ENCODE measurements around the gene SOX8.

GRCh38 chr16:974611-975261 lies 6.8 kb upstream of the SOX8 start:
- TF ChIP-seq CTCF (conservative IDR thresholded peaks at IDR 0.05 in 1 of 2, IDR thresholded peaks at IDR 0.05 in 1 of 2; ENCODE audit: low read depth in 1 of 2, low read length in 2 of 2) (no peak), EZH2 (IDR thresholded peaks at IDR 0.05; ENCODE audit: low read length, missing control alignments) (no peak)

Data from fibroblast of lung (primary cell).